Vagina (tissue), 2 donors: ENCODE measurements around the gene NDUFA6. TPM values are rescaled to one million over a fixed set of nuclear protein-coding genes. Genes with fewer than 3 reads are reported as not detected.

Experiments
- DNase-seq, 2 donors: peaks; one replicate each; pipeline ENCODE4 v3.0.0-alpha.2; 2017; ENCODE audit errors: extremely low spot score in 2 of 2
- H3K27ac ChIP-seq: fragments of 200-600 bp; sonication (generic); one replicate; pipeline ENCODE4 v1.5.1; 2019
- H3K27me3 ChIP-seq: fragments of 200-600 bp; sonication (generic); one replicate; pipeline ENCODE4 v1.5.1; 2019
- H3K36me3 ChIP-seq, 2 donors: fragments of 200-600 bp; sonication (generic); one replicate each; pipeline ENCODE4 v1.5.1; 2017 to 2019
- H3K4me1 ChIP-seq: fragments of 200-600 bp; sonication (generic); one replicate; pipeline ENCODE4 v1.5.1; 2019
- H3K4me3 ChIP-seq, 2 donors: fragments of 200-600 bp; sonication (generic); 1 replicate in 1 of 2; 2 replicates in 1 of 2; pipeline ENCODE4 v1.5.1; 2016 to 2019
- H3K9me3 ChIP-seq: fragments of 200-600 bp; sonication (generic); one replicate; pipeline ENCODE4 v1.5.1; 2019
- CTCF ChIP-seq, 3 experiments: fragments of 450-650 bp in 2 of 3; fragments of 200-600 bp in 1 of 3; sonication (generic) in 1 of 3; IDR thresholded peaks; one replicate each; pipeline ENCODE4 v1.5.1; 2017 to 2019; ENCODE audit warnings: antibody characterized with exemption in 3 of 3, mild to moderate bottlenecking in 2 of 3, moderate library complexity in 2 of 3
- POLR2A ChIP-seq, 2 donors: fragments of 450-650 bp; IDR thresholded peaks; one replicate each; pipeline ENCODE4 v1.6.1; 2017; ENCODE audit warnings: antibody characterized with exemption in 2 of 2, mild to moderate bottlenecking in 2 of 2, moderate library complexity in 2 of 2
- POLR2AphosphoS5 ChIP-seq, 2 donors: sonication (generic); formaldehyde crosslinking; IDR thresholded peaks; one replicate each; pipeline ENCODE4 v1.9.0; 2017; ENCODE audit warnings: antibody characterized with exemption in 2 of 2, mild to moderate bottlenecking in 2 of 2, low read depth in 1 of 2; ENCODE audit not compliant: insufficient read depth in 1 of 2
- intact Hi-C: fragments of 100-400 bp; cut with DNase I; formaldehyde crosslinking; loops from one replicate; pipeline ENCODE4 v1.15.1; 2023
- total RNA-seq: library from RNA; depleted of rRNA; stranded (reverse); fragments of >200 nt; gene quantifications from one replicate; pipeline ENCODE4 v1.2.3, GENCODE V29; 2016

Gene NDUFA6
- total RNA-seq, 1 donor from 2014 or later = 42.0 TPM

- intact Hi-C loops = loop anchor here (10.0 kb wide), 1 partner anchor 375 kb away; no protein-coding TSS in a partner anchor
- no peak for DNase-seq
- H3K4me1 ChIP-seq = peaks cover 37% of the 10 kb centered on the region
Measured at GRCh38 chr22:42069801-42070516, 20.6 kb downstream of the NDUFA6 start.

GRCh38 chr22:42068291-42068690, 22.3 kb downstream of the NDUFA6 start:
- TF ChIP-seq CTCF (IDR thresholded peaks at IDR 0.05) (no peak), POLR2AphosphoS5 (IDR thresholded peaks at IDR 0.05; ENCODE audit: insufficient read depth in 1 of 2, low read depth in 1 of 2) (no peak), POLR2A (IDR thresholded peaks at IDR 0.05) (no peak)
- no peak overlapping the region for H3K4me3 ChIP-seq
- peaks cover 0 to 30% of the 10 kb centered on the region in 2 donors for H3K36me3 ChIP-seq
- no peaks in the 10 kb centered on the region for H3K9me3 ChIP-seq
- DNase-seq = no peak
- intact Hi-C loops = no loop called here
- H3K27ac ChIP-seq = no peak overlapping the region
- no peaks in the 10 kb centered on the region for H3K27me3 ChIP-seq
- peaks cover 20% of the 10 kb centered on the region for H3K4me1 ChIP-seq

More at GRCh38 chr22:42069801-42070516, 20.6 kb downstream of the NDUFA6 start:
- Histone ChIP-seq H3K27ac (peak overlapping the region; percentile 86), H3K36me3 (peaks cover 0 to 17% of the 10 kb centered on the region in 2 donors), H3K9me3 (no peaks in the 10 kb centered on the region), H3K27me3 (no peaks in the 10 kb centered on the region), H3K4me3 (peak overlapping the region; percentile 64 to 66)
- TF ChIP-seq CTCF (IDR thresholded peaks at IDR 0.05) (no peak), POLR2A (IDR thresholded peaks at IDR 0.05) (no peak), POLR2AphosphoS5 (IDR thresholded peaks at IDR 0.05; ENCODE audit: insufficient read depth in 1 of 2, low read depth in 1 of 2) (no peak)

DNA sequence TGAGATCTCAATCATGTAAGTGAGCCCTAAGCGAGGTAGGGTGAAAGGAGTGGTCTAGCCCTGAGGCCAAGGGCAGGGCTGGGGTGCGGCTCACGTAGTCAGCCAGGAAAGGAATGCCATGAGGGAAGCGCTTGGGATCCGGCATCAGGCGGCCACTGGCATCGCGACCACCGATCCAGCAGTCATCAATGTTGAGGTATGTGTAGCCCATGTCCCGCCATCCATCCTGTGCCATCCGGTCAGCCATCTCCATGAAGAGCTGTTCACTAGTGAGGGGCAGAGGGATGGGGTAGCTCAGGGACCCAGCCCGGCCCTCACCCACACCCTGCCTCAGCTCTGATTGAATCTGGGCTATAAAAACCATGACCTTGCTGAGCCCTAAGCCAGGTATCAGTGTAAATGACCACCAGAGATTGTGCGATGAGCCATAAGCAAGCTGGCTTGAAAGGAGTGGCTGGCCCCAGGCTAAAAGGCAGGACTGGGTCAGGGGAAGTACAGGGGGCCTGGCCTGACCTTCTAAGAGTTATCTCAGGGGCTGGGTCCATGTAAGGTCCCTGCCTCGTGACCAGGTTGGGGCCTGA, 22.8 kb downstream of the NDUFA6 start:
- Histone ChIP-seq H3K27ac (no peak overlapping the region), H3K36me3 (peaks cover 0 to 35% of the 10 kb centered on the region in 2 donors), H3K27me3 (no peaks in the 10 kb centered on the region), H3K4me1 (peaks cover 19% of the 10 kb centered on the region), H3K4me3 (no peak overlapping the region), H3K9me3 (no peaks in the 10 kb centered on the region)
- peak in 1 of 2 donors; percentile 80 for DNase-seq
- intact Hi-C loops = no loop called here
- TF ChIP-seq POLR2A (IDR thresholded peaks at IDR 0.05) (no peak), POLR2AphosphoS5 (IDR thresholded peaks at IDR 0.05; ENCODE audit: insufficient read depth in 1 of 2, low read depth in 1 of 2) (no peak), CTCF (IDR thresholded peaks at IDR 0.05) (no peak)

GRCh38 chr22:42066937-42067336, 23.6 kb downstream of the NDUFA6 start:
- Histone ChIP-seq H3K4me3 (no peak overlapping the region), H3K4me1 (peaks cover 19% of the 10 kb centered on the region), H3K36me3 (peaks cover 0 to 43% of the 10 kb centered on the region in 2 donors), H3K27ac (no peak overlapping the region), H3K9me3 (no peaks in the 10 kb centered on the region), H3K27me3 (no peaks in the 10 kb centered on the region)
- TF ChIP-seq POLR2AphosphoS5 (IDR thresholded peaks at IDR 0.05; ENCODE audit: insufficient read depth in 1 of 2, low read depth in 1 of 2) (no peak), CTCF (IDR thresholded peaks at IDR 0.05) (no peak), POLR2A (IDR thresholded peaks at IDR 0.05) (no peak)
- peak in 1 of 2 donors; percentile 52 for DNase-seq
- intact Hi-C loops = no loop called here
